ENCODE measurements around the gene MON2. TPM values are rescaled to one million over a fixed set of nuclear protein-coding genes. Genes with fewer than 3 reads are reported as not detected.

MON2 gene
- total and polyA plus RNA-seq, 10 of the 15 experiments (the other 5 are each of a cell fraction or from before 2014, with no cell fraction given), result 5.4 to 34.3 (median 23.4) TPM

DNA sequence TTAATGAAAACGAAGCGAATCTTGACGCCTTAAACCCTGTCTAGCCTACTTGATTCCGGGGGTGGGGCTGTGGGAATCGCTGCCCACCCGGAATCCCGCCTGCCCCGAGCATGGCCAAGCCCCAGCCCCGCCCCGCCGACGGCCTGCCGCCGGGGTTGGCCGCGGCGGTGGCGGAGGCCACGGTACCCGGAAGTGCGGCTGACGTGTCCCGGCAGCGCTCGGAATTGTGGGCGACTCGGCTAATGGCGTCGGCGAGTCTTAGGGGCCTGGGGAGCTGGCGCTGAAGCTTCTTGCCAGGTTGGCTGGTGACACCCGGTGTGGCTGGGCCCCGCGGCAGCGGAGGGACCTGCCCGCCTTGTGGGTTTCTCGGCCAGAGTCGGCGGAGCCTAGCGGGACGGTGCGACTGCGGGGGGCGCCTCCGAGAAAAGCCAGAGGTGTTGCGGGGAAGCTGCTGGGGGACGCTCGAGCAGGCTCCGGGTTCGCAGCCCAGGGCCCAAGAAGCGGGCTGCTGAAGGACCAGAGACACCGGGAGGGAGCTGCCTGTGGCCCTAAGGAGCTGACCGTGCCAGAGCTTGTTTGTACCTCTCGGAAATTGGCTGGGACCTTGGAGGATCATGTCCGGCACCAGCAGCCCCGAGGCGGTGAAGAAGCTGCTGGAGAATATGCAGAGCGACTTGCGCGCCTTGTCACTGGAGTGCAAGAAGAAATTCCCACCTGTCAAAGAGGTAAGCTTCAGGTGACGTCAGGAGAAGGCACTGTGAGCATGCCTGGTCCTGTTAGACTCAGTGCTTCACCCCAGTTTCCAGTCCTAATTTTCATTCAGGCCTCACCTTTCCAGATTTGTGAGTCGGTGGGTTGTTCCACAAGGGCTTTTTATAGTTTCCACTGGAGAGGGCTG lies at the start of gene MON2 (continued):
- TF ChIP-seq, protein P1, sequence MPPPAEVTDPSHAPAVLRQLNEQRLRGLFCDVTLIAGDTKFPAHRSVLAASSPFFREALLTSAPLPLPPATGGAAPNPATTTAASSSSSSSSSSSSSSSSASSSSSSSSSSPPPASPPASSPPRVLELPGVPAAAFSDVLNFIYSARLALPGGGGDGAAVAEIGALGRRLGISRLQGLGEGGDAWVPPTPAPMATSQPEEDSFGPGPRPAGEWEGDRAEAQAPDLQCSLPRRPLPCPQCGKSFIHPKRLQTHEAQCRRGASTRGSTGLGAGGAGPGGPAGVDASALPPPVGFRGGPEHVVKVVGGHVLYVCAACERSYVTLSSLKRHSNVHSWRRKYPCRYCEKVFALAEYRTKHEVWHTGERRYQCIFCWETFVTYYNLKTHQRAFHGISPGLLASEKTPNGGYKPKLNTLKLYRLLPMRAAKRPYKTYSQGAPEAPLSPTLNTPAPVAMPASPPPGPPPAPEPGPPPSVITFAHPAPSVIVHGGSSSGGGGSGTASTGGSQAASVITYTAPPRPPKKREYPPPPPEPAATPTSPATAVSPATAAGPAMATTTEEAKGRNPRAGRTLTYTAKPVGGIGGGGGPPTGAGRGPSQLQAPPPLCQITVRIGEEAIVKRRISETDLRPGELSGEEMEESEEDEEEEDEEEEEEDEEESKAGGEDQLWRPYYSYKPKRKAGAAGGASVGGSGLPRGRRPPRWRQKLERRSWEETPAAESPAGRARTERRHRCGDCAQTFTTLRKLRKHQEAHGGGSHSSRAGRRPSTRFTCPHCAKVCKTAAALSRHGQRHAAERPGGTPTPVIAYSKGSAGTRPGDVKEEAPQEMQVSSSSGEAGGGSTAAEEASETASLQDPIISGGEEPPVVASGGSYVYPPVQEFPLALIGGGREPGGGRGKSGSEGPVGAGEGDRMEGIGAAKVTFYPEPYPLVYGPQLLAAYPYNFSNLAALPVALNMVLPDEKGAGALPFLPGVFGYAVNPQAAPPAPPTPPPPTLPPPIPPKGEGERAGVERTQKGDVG (CRISPR knock-in tag; IDR thresholded peaks at IDR 0.05), result no peak
- peak; percentile 87 for TF ChIP-seq POU2F2 (IDR thresholded peaks at IDR 0.05; ENCODE audit: borderline replicate concordance, low read depth, low read length)
- TF ChIP-seq, protein P2, sequence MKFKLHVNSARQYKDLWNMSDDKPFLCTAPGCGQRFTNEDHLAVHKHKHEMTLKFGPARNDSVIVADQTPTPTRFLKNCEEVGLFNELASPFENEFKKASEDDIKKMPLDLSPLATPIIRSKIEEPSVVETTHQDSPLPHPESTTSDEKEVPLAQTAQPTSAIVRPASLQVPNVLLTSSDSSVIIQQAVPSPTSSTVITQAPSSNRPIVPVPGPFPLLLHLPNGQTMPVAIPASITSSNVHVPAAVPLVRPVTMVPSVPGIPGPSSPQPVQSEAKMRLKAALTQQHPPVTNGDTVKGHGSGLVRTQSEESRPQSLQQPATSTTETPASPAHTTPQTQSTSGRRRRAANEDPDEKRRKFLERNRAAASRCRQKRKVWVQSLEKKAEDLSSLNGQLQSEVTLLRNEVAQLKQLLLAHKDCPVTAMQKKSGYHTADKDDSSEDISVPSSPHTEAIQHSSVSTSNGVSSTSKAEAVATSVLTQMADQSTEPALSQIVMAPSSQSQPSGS (IDR thresholded peaks at IDR 0.05; ENCODE audit: low read length), result no peak
- peak; percentile 54; the same call in 1 of the 2 replicates for TF ChIP-seq RB1 (IDR thresholded peaks at IDR 0.05; ENCODE audit: borderline replicate concordance)
- no peak for TF ChIP-seq RCOR1 (conservative IDR thresholded peaks at IDR 0.05; ENCODE audit: low read depth, low read length)
- no peak for TF ChIP-seq ZSCAN29 (IDR thresholded peaks at IDR 0.05)
- TF ChIP-seq HDAC2 (IDR thresholded peaks at IDR 0.05), result no peak
- no peak for TF ChIP-seq FOXK2 (IDR thresholded peaks at IDR 0.05)
- no peak for TF ChIP-seq ZNF384 (IDR thresholded peaks at IDR 0.05; ENCODE audit: borderline replicate concordance, low read depth, low read length)
- TF ChIP-seq NRF1 (conservative IDR thresholded peaks at IDR 0.05; ENCODE audit: low read depth, low read length), result no peak
- peak; percentile 59; the same call in 1 of the 2 replicates for TF ChIP-seq SIN3A (IDR thresholded peaks at IDR 0.05; ENCODE audit: low read depth, low read length)
- 0 out of 2 replicates have a peak, but pooled peaks have one; percentile 36 for TF ChIP-seq ESRRA (IDR thresholded peaks at IDR 0.05; ENCODE audit: low read length)
- TF ChIP-seq SUPT20H (IDR thresholded peaks at IDR 0.05; ENCODE audit: borderline replicate concordance, control insufficient read depth, low read depth, low read length), result no peak
- TF ChIP-seq DPF2 (IDR thresholded peaks at IDR 0.05), result no peak; the same call in 1 of the 2 replicates
- TF ChIP-seq POLR2AphosphoS5 (IDR thresholded peaks at IDR 0.05; ENCODE audit: low read length), result peak; percentile 93
- no peak for TF ChIP-seq RBBP5 (conservative IDR thresholded peaks at IDR 0.05)
- no peak for TF ChIP-seq E2F8 (IDR thresholded peaks at IDR 0.05; ENCODE audit: low read depth, partially characterized antibody)
- no peak for TF ChIP-seq PAX5 (IDR thresholded peaks at IDR 0.05; ENCODE audit: borderline replicate concordance, low read depth, low read length)
- TF ChIP-seq, protein P3, sequence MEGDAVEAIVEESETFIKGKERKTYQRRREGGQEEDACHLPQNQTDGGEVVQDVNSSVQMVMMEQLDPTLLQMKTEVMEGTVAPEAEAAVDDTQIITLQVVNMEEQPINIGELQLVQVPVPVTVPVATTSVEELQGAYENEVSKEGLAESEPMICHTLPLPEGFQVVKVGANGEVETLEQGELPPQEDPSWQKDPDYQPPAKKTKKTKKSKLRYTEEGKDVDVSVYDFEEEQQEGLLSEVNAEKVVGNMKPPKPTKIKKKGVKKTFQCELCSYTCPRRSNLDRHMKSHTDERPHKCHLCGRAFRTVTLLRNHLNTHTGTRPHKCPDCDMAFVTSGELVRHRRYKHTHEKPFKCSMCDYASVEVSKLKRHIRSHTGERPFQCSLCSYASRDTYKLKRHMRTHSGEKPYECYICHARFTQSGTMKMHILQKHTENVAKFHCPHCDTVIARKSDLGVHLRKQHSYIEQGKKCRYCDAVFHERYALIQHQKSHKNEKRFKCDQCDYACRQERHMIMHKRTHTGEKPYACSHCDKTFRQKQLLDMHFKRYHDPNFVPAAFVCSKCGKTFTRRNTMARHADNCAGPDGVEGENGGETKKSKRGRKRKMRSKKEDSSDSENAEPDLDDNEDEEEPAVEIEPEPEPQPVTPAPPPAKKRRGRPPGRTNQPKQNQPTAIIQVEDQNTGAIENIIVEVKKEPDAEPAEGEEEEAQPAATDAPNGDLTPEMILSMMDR (IDR thresholded peaks at IDR 0.05 in 2 of 3, conservative IDR thresholded peaks at IDR 0.05 in 1 of 3; ENCODE audit: control insufficient read depth in 2 of 3, extremely low read depth in 1 of 3, insufficient read depth in 1 of 3, low read depth in 3 of 3, low read length in 3 of 3), result no peak
- no peak for TF ChIP-seq JUNB (IDR thresholded peaks at IDR 0.05)
- no peak; a peak in 1 of 4 replicates for TF ChIP-seq ETV6 (conservative IDR thresholded peaks at IDR 0.05 in 1 of 2, IDR thresholded peaks at IDR 0.05 in 1 of 2; ENCODE audit: borderline replicate concordance in 1 of 2, low read depth in 1 of 2)
